Activated CD4-positive, alpha-beta T cell treated with anti-CD3 and anti-CD28 coated beads, Interleukin-2, Interleukin-6, amounts not matched to agents 100 ng/mL and 50 ng/mL, durations not matched to agents 16 hours and 8 hours (primary cell): ENCODE data around the gene ASB7.
"Not testable (repeated sequence)": the region's sequence is repeated elsewhere in the genome, so short reads cannot be mapped to it uniquely, and the experiment has no call there.

Experiments
- DNase-seq: peaks from one replicate; pipeline ENCODE4 v3.0.0-alpha.2; 2020

The ASB7 gene

GRCh38 chr15:100653608-100654007, 51.2 kb downstream of the ASB7 start:
- DNase-seq: no peak

GRCh38 chr15:100658895-100659294, 56.5 kb downstream of the ASB7 start:
- DNase-seq: no peak

GRCh38 chr15:100661156-100661555, 58.8 kb downstream of the ASB7 start:
- no peak for DNase-seq

- no peak for DNase-seq
Measured at GRCh38 chr15:100663086-100663914, 60.9 kb downstream of the ASB7 start.

GRCh38 chr15:100663915-100664281, 61.5 kb downstream of the ASB7 start:
- no peak for DNase-seq

- DNase-seq: no peak
Measured at GRCh38 chr15:100665570-100665969, 63.2 kb downstream of the ASB7 start.

- DNase-seq: no peak
Measured at GRCh38 chr15:100667405-100668347, 65.3 kb downstream of the ASB7 start.

GRCh38 chr15:100668348-100668745, 66.0 kb downstream of the ASB7 start:
- no peak for DNase-seq

GRCh38 chr15:100669260-100669659, 66.9 kb downstream of the ASB7 start:
- no peak for DNase-seq

GRCh38 chr15:100670505-100671021, 68.2 kb downstream of the ASB7 start:
- DNase-seq: no peak

- DNase-seq: no peak
Measured at GRCh38 chr15:100671124-100671680, 68.8 kb downstream of the ASB7 start.

GRCh38 chr15:100671858-100672543, 69.6 kb downstream of the ASB7 start:
- DNase-seq: no peak

- DNase-seq: no peak
Measured at GRCh38 chr15:100672959-100673358, 70.6 kb downstream of the ASB7 start.

- DNase-seq: not testable (repeated sequence)
Measured at GRCh38 chr15:100679151-100679550, 76.8 kb downstream of the ASB7 start.

GRCh38 chr15:100680726-100681125, 78.3 kb downstream of the ASB7 start:
- DNase-seq: no peak

GRCh38 chr15:100681335-100681746, 79.0 kb downstream of the ASB7 start:
- no peak for DNase-seq

GRCh38 chr15:100682468-100682867, 80.1 kb downstream of the ASB7 start:
- no peak for DNase-seq

GRCh38 chr15:100683434-100683833, 81.0 kb downstream of the ASB7 start:
- no peak for DNase-seq

GRCh38 chr15:100684591-100684990, 82.2 kb downstream of the ASB7 start:
- no peak for DNase-seq

- DNase-seq: no peak
Measured at GRCh38 chr15:100686021-100686724, 83.8 kb downstream of the ASB7 start.

- DNase-seq: no peak
Measured at GRCh38 chr15:100686725-100687473, 84.5 kb downstream of the ASB7 start.
